Spleen (tissue), 11 donors: ENCODE data around the gene ATP6V1G2. TPM values are rescaled to one million over a fixed set of nuclear protein-coding genes. Genes with fewer than 3 reads are reported as not detected.
"Not testable (repeated sequence)": the region's sequence is repeated elsewhere in the genome, so short reads cannot be mapped to it uniquely, and the experiment has no call there.

Source experiments
- DNase-seq: peaks from one replicate; pipeline ENCODE4 v3.0.0-alpha.2; 2020
- H3K27ac ChIP-seq, 8 donors: fragments of 200-600 bp; sonication (generic) in 7 of 8; 1 replicate in 4 of 8; 2 replicates in 4 of 8; pipeline versions ENCODE4 v1.5.0 to v1.8.0; 2016 to 2021; ENCODE audit warnings: inconsistent platforms in 4 of 8, mild to moderate bottlenecking in 4 of 8, moderate library complexity in 1 of 8
- H3K27me3 ChIP-seq, 7 donors: fragments of 200-600 bp; sonication (generic) in 6 of 7; replicated peaks in 1 of 7; 1 replicate in 4 of 7; 2 replicates in 3 of 7; pipeline versions ENCODE4 v1.5.0 to v1.8.0; 2016 to 2021; ENCODE audit warnings: inconsistent platforms in 3 of 7, mild to moderate bottlenecking in 1 of 7
- H3K36me3 ChIP-seq, 6 donors: fragments of 200-600 bp; sonication (generic) in 5 of 6; 1 replicate in 4 of 6; 2 replicates in 2 of 6; pipeline versions ENCODE4 v1.5.0 to v1.8.0; 2016 to 2021; ENCODE audit warnings: inconsistent platforms in 2 of 6
- H3K4me1 ChIP-seq, 6 donors: fragments of 200-600 bp; sonication (generic) in 5 of 6; 1 replicate in 3 of 6; 2 replicates in 3 of 6; pipeline versions ENCODE4 v1.5.0 to v1.8.0; 2016 to 2021; ENCODE audit warnings: inconsistent platforms in 3 of 6
- H3K4me3 ChIP-seq, 8 donors: fragments of 200-600 bp; sonication (generic) in 7 of 8; 1 replicate in 4 of 8; 2 replicates in 4 of 8; pipeline versions ENCODE4 v1.5.0 to v1.8.0; 2016 to 2021; ENCODE audit warnings: inconsistent platforms in 4 of 8, mild to moderate bottlenecking in 4 of 8, moderate library complexity in 2 of 8
- H3K9me3 ChIP-seq, 8 donors: fragments of 200-600 bp; sonication (generic) in 7 of 8; 1 replicate in 4 of 8; 2 replicates in 4 of 8; pipeline versions ENCODE4 v1.5.0 to v1.8.0; 2016 to 2021; ENCODE audit warnings: inconsistent platforms in 4 of 8
- CTCF ChIP-seq, 11 experiments: fragments of 200-600 bp in 7 of 11; fragments of 450-650 bp in 4 of 11; sonication (generic) in 4 of 11; IDR thresholded peaks in 8 of 11; conservative IDR thresholded peaks in 3 of 11; 1 replicate in 7 of 11; 2 replicates in 4 of 11; pipeline versions ENCODE4 v1.4.0 to v1.8.0; 2016 to 2021; ENCODE audit warnings: antibody characterized with exemption in 11 of 11, inconsistent platforms in 4 of 11, mild to moderate bottlenecking in 1 of 11
- POLR2A ChIP-seq, 3 donors: fragments of 450-650 bp; IDR thresholded peaks; one replicate each; pipeline ENCODE4 v1.5.1; 2017; ENCODE audit warnings: antibody characterized with exemption in 3 of 3, mild to moderate bottlenecking in 1 of 3
- POLR2AphosphoS5 ChIP-seq, 3 donors: sonication (generic); formaldehyde crosslinking; IDR thresholded peaks; one replicate each; pipeline ENCODE4 v1.5.1; 2017; ENCODE audit warnings: antibody characterized with exemption in 3 of 3
- WGBS, 5 donors: extraction: QIAGEN DNeasy Blood & Tissue Kit in 3 of 5; methylation state at CpG; one replicate each; pipeline versions ENCODE4 v1.1.5 to v1.1.7; 2013 to 2018; 5-methylcytosine and 5-hydroxymethylcytosine counted together
- intact Hi-C: fragments of 100-400 bp; cut with DNase I; formaldehyde crosslinking; loops from one replicate; pipeline ENCODE4 v1.15.0; 2023; ENCODE audit warnings: low total_unique reads
- polyA plus RNA-seq, 3 donors: library from polyadenylated mRNA; stranded (reverse); fragments of 200-250 nt; gene quantifications; one replicate each; pipeline ENCODE4 v1.2.1, GENCODE V29; 2013
- total RNA-seq, 7 donors: library from RNA; depleted of rRNA in 3 of 7; stranded (reverse); fragments of >200 nt in 3 of 7; fragmentation: NEBNext Ultra II Directional in 4 of 7; extraction: Animal tissue kit (Norgen Biotek cat#: 25700) in 4 of 7; gene quantifications; one replicate each; pipeline versions ENCODE4 v1.1.0 to v1.2.1, GENCODE V29; 2016 to 2021
- donor health status: healthy with polysubstance abuse.
- donor health status: DM: no; HTN: no; CAD: no; lungs with moderate emphysema.
- donor health status: DM: no; HTN: no; CAD: no.
- donor health status: Bipolar disorder and iron deficiency.
- donor health status: healthy.
- donor health status: DM: no; HTN: no; CAD: no.
- donor health status: DM: yes; HTN: yes; CAD: no.

Gene ATP6V1G2
- total and polyA plus RNA-seq, 10 donors: 1.9 to 3.7 (median 2.6) TPM

- Histone ChIP-seq H3K27ac (peak overlapping the region in 3 of 8 donors; percentile 22 to 51 (median 38)), H3K9me3 (no peaks in the 10 kb centered on the region), H3K36me3 (peaks cover 0 to 27% (median 12%) of the 10 kb centered on the region in 6 donors), H3K4me3 (no peak overlapping the region), H3K27me3 (no peaks in the 10 kb centered on the region), H3K4me1 (peaks cover 0 to 5% (median 0%) of the 10 kb centered on the region in 6 donors)
- DNase-seq: no peak
- 79 to 83% (median 81%) methylated on average over 8 of the region's 8 CpGs for WGBS, 5 donors
- TF ChIP-seq POLR2A (IDR thresholded peaks at IDR 0.05): no peak
- no peak for TF ChIP-seq CTCF (IDR thresholded peaks at IDR 0.05 in 8 of 11, conservative IDR thresholded peaks at IDR 0.05 in 3 of 11)
- TF ChIP-seq POLR2AphosphoS5 (IDR thresholded peaks at IDR 0.05): no peak
- intact Hi-C loops: no loop called here
These were observed 20.9 kb downstream of the ATP6V1G2 start for GRCh38 chr6:31525553-31525931.

DNA sequence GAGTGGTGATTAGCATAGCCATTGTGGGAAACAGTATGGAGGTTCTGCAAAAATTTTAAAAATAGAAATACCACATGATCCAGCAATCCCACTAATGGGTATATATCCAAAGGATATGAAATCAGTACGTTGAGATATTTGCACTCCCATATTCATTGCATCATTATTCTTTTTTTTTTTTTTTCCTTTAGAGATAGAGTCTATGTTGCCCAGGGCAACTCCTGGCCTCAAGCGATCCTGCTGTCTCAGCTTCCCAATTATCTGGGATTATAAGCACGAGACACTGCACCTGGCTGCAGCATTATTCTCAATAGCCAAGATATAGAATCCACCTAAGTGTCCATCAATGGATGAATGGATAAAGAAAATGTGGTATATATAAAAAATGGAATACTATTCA lies 24.6 kb downstream of the ATP6V1G2 start:
- Histone ChIP-seq H3K4me1 (peaks cover 0 to 5% (median 0%) of the 10 kb centered on the region in 6 donors), H3K36me3 (no peaks in the 10 kb centered on the region), H3K27me3 (no peaks in the 10 kb centered on the region), H3K4me3 (no peak overlapping the region), H3K9me3 (no peaks in the 10 kb centered on the region), H3K27ac (no peak overlapping the region)
- DNase-seq: no peak
- 74 to 84% (median 76%) methylated on average over 3 of the region's 3 CpGs for WGBS, 5 donors
- intact Hi-C loops: no loop called here
- TF ChIP-seq CTCF (IDR thresholded peaks at IDR 0.05 in 8 of 11, conservative IDR thresholded peaks at IDR 0.05 in 3 of 11) (no peak), POLR2AphosphoS5 (IDR thresholded peaks at IDR 0.05) (no peak), POLR2A (IDR thresholded peaks at IDR 0.05) (no peak)

- intact Hi-C loops: no loop called here
- TF ChIP-seq POLR2AphosphoS5 (IDR thresholded peaks at IDR 0.05) (no peak), CTCF (IDR thresholded peaks at IDR 0.05 in 8 of 11, conservative IDR thresholded peaks at IDR 0.05 in 3 of 11) (no peak), POLR2A (IDR thresholded peaks at IDR 0.05) (no peak)
- Histone ChIP-seq H3K9me3 (no peaks in the 10 kb centered on the region), H3K27ac (no peak overlapping the region), H3K36me3 (peaks cover 0 to 38% (median 26%) of the 10 kb centered on the region in 6 donors), H3K27me3 (no peaks in the 10 kb centered on the region), H3K4me1 (peaks cover 0 to 10% (median 0%) of the 10 kb centered on the region in 6 donors), H3K4me3 (no peak overlapping the region)
- WGBS, 5 donors: 72 to 97% (median 74%) methylated on average over 4 to 5 of the region's 5 CpGs
- DNase-seq: no peak
These were observed 32.8 kb downstream of the ATP6V1G2 start for GRCh38 chr6:31513456-31514165.

GRCh38 chr6:31510007-31510406 lies 36.4 kb downstream of the ATP6V1G2 start:
- TF ChIP-seq POLR2AphosphoS5 (IDR thresholded peaks at IDR 0.05): no peak
- no peak for TF ChIP-seq POLR2A (IDR thresholded peaks at IDR 0.05)
- no peak for TF ChIP-seq CTCF (IDR thresholded peaks at IDR 0.05 in 8 of 11, conservative IDR thresholded peaks at IDR 0.05 in 3 of 11)
- no peak for DNase-seq
- WGBS, 5 donors: 81 to 90% (median 84%) methylated on average over 4 of the region's 4 CpGs
- H3K27ac ChIP-seq: no peak overlapping the region
- no peak overlapping the region for H3K4me3 ChIP-seq
- peaks cover 0 to 74% (median 55%) of the 10 kb centered on the region in 6 donors for H3K36me3 ChIP-seq
- no peaks in the 10 kb centered on the region for H3K27me3 ChIP-seq
- no peaks in the 10 kb centered on the region for H3K4me1 ChIP-seq
- intact Hi-C loops: no loop called here
- H3K9me3 ChIP-seq: no peaks in the 10 kb centered on the region

DNA sequence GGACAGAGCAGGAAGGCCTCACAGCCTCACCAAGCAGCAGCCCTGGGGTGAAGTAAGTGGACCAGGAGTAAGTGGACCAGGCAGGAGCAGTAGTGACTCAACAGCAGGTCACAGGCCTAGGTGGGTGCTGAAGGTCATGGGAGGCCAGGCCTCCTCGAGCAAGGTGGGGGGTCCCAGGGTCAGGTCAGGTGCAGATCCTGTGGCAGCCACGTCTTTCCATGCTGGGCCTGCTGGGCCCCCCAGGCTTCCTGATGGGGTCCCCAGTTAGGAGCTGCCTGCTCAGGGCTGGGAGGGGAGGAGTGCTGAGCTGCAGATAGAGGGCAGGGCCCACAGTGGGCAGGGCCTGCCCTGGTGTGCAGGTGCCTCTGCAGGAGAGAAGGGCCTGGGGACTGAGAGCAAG lies 37.4 kb downstream of the ATP6V1G2 start:
- H3K9me3 ChIP-seq, intact Hi-C loops, DNase-seq, H3K4me1 ChIP-seq, H3K4me3 ChIP-seq, H3K27me3 ChIP-seq, H3K27ac ChIP-seq: not testable (repeated sequence)
- WGBS, 5 donors: 43 to 80% (median 45%) methylated on average over 1 to 2 of the region's 2 CpGs; no CpG with 5 or more reads in 1 of the 5 donors
- peaks cover 0 to 74% (median 55%) of the 10 kb centered on the region in 6 donors for H3K36me3 ChIP-seq
